ENCODE results near the gene KRT76. TPM values are rescaled to one million over a fixed set of nuclear protein-coding genes. Genes with fewer than 3 reads are reported as not detected.
"Not testable (repeated sequence)": the region's sequence is repeated elsewhere in the genome, so short reads cannot be mapped to it uniquely, and the experiment has no call there.

The KRT76 gene
- total RNA-seq, 1 donor from 2014 or later = not detected

DNA sequence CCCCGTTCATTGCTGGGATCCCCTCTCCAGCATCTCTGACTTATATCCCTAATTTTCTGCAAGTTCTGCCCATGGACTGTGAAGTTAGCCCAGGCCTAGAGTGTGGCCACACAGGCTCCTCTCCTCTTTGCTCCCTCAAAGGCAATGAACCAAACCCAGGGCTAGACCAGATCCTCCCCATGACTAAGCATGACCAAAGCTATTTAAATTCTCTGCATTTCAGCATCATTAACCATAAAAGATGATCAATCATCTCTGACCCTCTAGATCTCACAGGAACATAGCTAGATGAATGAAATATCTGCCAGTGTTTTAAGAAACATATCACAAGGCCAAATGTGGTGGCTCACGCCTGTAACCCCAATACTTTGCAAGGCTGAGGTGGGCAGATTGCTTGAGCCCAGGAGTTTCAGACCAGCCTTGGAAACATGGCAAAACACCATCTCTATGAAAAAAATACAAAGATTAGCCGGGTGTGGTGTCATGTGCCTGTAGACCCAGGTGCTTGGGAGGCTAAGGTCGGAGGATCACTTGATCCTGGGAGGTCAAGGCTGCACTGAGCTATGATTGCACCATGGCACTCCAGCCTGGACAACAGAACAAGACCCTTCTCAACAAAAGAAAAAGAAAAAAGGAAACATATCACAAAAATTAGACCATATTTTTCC, 21.0 kb upstream of the KRT76 start:
- no peak overlapping the region for H3K4me3 ChIP-seq
- no peaks in the 10 kb centered on the region for H3K4me1 ChIP-seq
- intact Hi-C loops (cut with micrococcal nuclease) = no loop called here
- no peaks in the 10 kb centered on the region for H3K36me3 ChIP-seq
- TF ChIP-seq CTCF (IDR thresholded peaks at IDR 0.05; ENCODE audit: borderline replicate concordance) = no peak
- DNase-seq = no peak
- no peaks in the 10 kb centered on the region for H3K9me3 ChIP-seq (replicated peaks)
- peaks cover 20% of the 10 kb centered on the region for H3K27me3 ChIP-seq (ENCODE audit: low read depth)
- H3K27ac ChIP-seq (replicated peaks) = no peak overlapping the region

GRCh38 chr12:52797529-52797894, 20.4 kb upstream of the KRT76 start:
- Histone ChIP-seq H3K27ac (replicated peaks) (no peak overlapping the region), H3K27me3 (ENCODE audit: low read depth) (peaks cover 26% of the 10 kb centered on the region), H3K4me3 (no peak overlapping the region), H3K9me3 (replicated peaks) (no peaks in the 10 kb centered on the region), H3K4me1 (no peaks in the 10 kb centered on the region), H3K36me3 (no peaks in the 10 kb centered on the region)
- TF ChIP-seq CTCF (IDR thresholded peaks at IDR 0.05; ENCODE audit: borderline replicate concordance) = no peak
- intact Hi-C loops (cut with micrococcal nuclease) = no loop called here
- DNase-seq = no peak

GRCh38 chr12:52796839-52797528, 19.8 kb upstream of the KRT76 start:
- intact Hi-C loops (cut with micrococcal nuclease) = no loop called here
- TF ChIP-seq CTCF (IDR thresholded peaks at IDR 0.05; ENCODE audit: borderline replicate concordance) = no peak
- Histone ChIP-seq H3K27me3 (ENCODE audit: low read depth) (peaks cover 31% of the 10 kb centered on the region), H3K9me3 (replicated peaks) (no peaks in the 10 kb centered on the region), H3K4me1 (no peaks in the 10 kb centered on the region), H3K36me3 (no peaks in the 10 kb centered on the region), H3K4me3 (no peak overlapping the region), H3K27ac (replicated peaks) (no peak overlapping the region)
- DNase-seq = no peak

DNA sequence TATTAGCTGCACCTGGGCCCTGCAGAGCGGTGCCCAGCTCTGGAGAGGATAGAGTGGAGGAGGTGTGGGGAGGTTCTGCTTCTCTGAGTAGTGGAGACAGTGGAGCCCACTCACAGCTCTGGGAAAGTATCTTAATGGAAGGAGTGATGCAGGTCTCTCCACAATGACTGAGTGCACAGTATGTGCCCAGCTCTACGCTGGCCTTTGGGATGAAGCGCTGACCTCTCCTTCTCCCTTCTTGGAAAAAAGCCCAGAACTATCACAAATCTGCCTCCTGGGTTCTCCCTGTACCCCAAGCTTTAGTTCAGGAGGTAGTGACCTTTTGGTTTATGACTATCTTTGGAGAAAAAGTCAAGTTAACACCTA, 19.3 kb upstream of the KRT76 start:
- DNase-seq = no peak
- Histone ChIP-seq H3K27me3 (ENCODE audit: low read depth) (peaks cover 37% of the 10 kb centered on the region), H3K27ac (replicated peaks) (no peak overlapping the region)

GRCh38 chr12:52795694-52796428, 18.7 kb upstream of the KRT76 start, which contains the start of gene KRT3:
TSS of gene KRT3 (minus strand) at chr12:52796117. CDS start at chr12:52796042, 75 bp downstream.
- no peak for TF ChIP-seq CTCF (IDR thresholded peaks at IDR 0.05; ENCODE audit: borderline replicate concordance)
- H3K4me3 ChIP-seq = no peak within 1 kb of the TSS
- no peak for DNase-seq
- no peaks in the 10 kb centered on the region for H3K4me1 ChIP-seq
- peaks cover 43% of the 10 kb centered on the region for H3K27me3 ChIP-seq (ENCODE audit: low read depth)
- no peaks in the 10 kb centered on the region for H3K36me3 ChIP-seq
- intact Hi-C loops (cut with micrococcal nuclease) = no loop called here
- H3K27ac ChIP-seq (replicated peaks) = no peak within 1 kb of the TSS
- no peaks in the 10 kb centered on the region for H3K9me3 ChIP-seq (replicated peaks)

More for the DNA sequence above, 19.3 kb upstream of the KRT76 start:
- no peaks in the 10 kb centered on the region for H3K4me1 ChIP-seq
- no peak overlapping the region for H3K4me3 ChIP-seq
- no peaks in the 10 kb centered on the region for H3K36me3 ChIP-seq
- TF ChIP-seq CTCF (IDR thresholded peaks at IDR 0.05; ENCODE audit: borderline replicate concordance) = no peak
- intact Hi-C loops (cut with micrococcal nuclease) = no loop called here
- no peaks in the 10 kb centered on the region for H3K9me3 ChIP-seq (replicated peaks)

DNA sequence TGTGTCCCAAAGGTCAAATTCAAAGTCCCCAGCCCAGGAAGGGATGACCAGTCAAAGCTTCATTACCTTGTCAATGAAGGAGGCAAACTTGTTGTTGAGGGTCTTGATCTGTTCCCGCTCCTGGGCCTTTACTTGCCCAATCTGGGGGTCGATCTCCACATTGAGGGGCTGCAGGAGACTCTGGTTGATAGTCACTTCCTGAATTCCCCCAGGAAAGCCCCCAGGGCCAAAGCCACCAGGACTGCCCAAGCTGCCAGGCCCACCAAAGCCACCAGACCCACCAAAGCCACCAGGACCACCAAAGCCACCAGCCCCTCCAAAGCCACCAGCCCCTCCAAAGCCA, 18.2 kb upstream of the KRT76 start:
- H3K4me1 ChIP-seq; H3K9me3 ChIP-seq (replicated peaks); DNase-seq; H3K27ac ChIP-seq (replicated peaks); intact Hi-C loops (cut with micrococcal nuclease); H3K4me3 ChIP-seq; H3K36me3 ChIP-seq: not testable (repeated sequence)
- H3K27me3 ChIP-seq (ENCODE audit: low read depth) = peaks cover 48% of the 10 kb centered on the region

Measured in left ventricle myocardium inferior (tissue), 1 donor.